Mesendoderm (in vitro differentiated cells): ENCODE results near the gene CEP112. TPM values are rescaled to one million over a fixed set of nuclear protein-coding genes. Genes with fewer than 3 reads are reported as not detected.

Experiments
- DNase-seq: peaks from one replicate; pipeline ENCODE4 v3.0.0; 2013
- H2AK5ac ChIP-seq: 2 replicates; pipeline ENCODE4 v1.6.1; 2013; ENCODE audit warnings: low read length, inconsistent platforms
- H2BK120ac ChIP-seq: 2 replicates; pipeline ENCODE4 v1.6.1; 2013; ENCODE audit warnings: low read depth, mild to moderate bottlenecking, low read length, moderate library complexity, mixed read lengths
- H2BK15ac ChIP-seq: replicated peaks from 2 replicates; pipeline ENCODE4 v1.6.1; 2013; ENCODE audit warnings: low read depth, mild to moderate bottlenecking, moderate library complexity
- H2BK5ac ChIP-seq: 2 replicates; pipeline ENCODE4 v1.6.1; 2013; ENCODE audit warnings: low read length, inconsistent platforms
- H3K18ac ChIP-seq: 2 replicates; pipeline ENCODE4 v1.6.1; 2013; ENCODE audit warnings: mild to moderate bottlenecking, low read length, mixed read lengths
- H3K23ac ChIP-seq: one replicate; pipeline ENCODE4 v1.6.1; 2013; ENCODE audit warnings: low read length
- H3K27ac ChIP-seq: 2 replicates; pipeline ENCODE4 v1.5.1; 2013; ENCODE audit warnings: low read depth, mild to moderate bottlenecking, inconsistent platforms, low read length, moderate library complexity
- H3K27me3 ChIP-seq: 2 replicates; pipeline ENCODE4 v1.6.1; 2013; ENCODE audit warnings: low read length, control low read depth, mild to moderate bottlenecking, inconsistent platforms; ENCODE audit not compliant: insufficient read depth, poor library complexity
- H3K36me3 ChIP-seq: 2 replicates; pipeline ENCODE4 v1.6.1; 2013; ENCODE audit warnings: low read length, inconsistent platforms; ENCODE audit not compliant: control insufficient read depth, insufficient read depth
- H3K4ac ChIP-seq: one replicate; pipeline ENCODE4 v1.6.1; 2013; ENCODE audit warnings: low read depth, mild to moderate bottlenecking, low read length, moderate library complexity
- H3K4me1 ChIP-seq: 2 replicates; pipeline ENCODE4 v1.6.1; 2013; ENCODE audit warnings: low read depth, low read length, inconsistent platforms; ENCODE audit not compliant: control insufficient read depth
- H3K4me2 ChIP-seq: 2 replicates; pipeline ENCODE4 v1.6.1; 2013; ENCODE audit warnings: low read length
- H3K4me3 ChIP-seq: 2 replicates; pipeline ENCODE4 v1.5.1; 2013; ENCODE audit warnings: mild to moderate bottlenecking, low read length
- H3K56ac ChIP-seq: one replicate; pipeline ENCODE4 v1.6.1; 2013; ENCODE audit warnings: low read length
- H3K79me1 ChIP-seq: 2 replicates; pipeline ENCODE4 v1.6.1; 2013; ENCODE audit warnings: low read length, inconsistent platforms
- H3K79me2 ChIP-seq: 2 replicates; pipeline ENCODE4 v1.6.1; 2013; ENCODE audit warnings: mild to moderate bottlenecking, low read length; ENCODE audit not compliant: control insufficient read depth, insufficient read depth
- H3K9ac ChIP-seq: 2 replicates; pipeline ENCODE4 v1.6.1; 2013; ENCODE audit warnings: low read length, inconsistent platforms
- H4K5ac ChIP-seq: one replicate; pipeline ENCODE4 v1.6.1; 2013; ENCODE audit warnings: low read length
- H4K8ac ChIP-seq: one replicate; pipeline ENCODE4 v1.6.1; 2013; ENCODE audit warnings: low read depth, mild to moderate bottlenecking, control low read depth, low read length, moderate library complexity
- WGBS: extraction: QIAGEN DNeasy Blood & Tissue Kit; methylation state at CpG from one replicate; pipeline ENCODE4 v1.1.7; 2013; ENCODE audit warnings: low lambda C conversion rate, missing lambda C conversion rate; ENCODE audit not compliant: insufficient coverage; ENCODE audit errors: extremely low coverage; 5-methylcytosine and 5-hydroxymethylcytosine counted together
- polyA plus RNA-seq, 2 experiments: library from polyadenylated mRNA; stranded (reverse); fragments of 200-250 nt; gene quantifications; one replicate each; pipeline ENCODE4 v1.2.3, GENCODE V29; 2013

The CEP112 gene
- polyA plus RNA-seq (2013, experiment 1 of 2), result 1.9 TPM
- polyA plus RNA-seq (2013, experiment 2 of 2), result 2.1 TPM

GRCh38 chr17:66191593-66192377, at the start of gene CEP112:
Gene CEP112, minus strand, starts transcription at chr17:66192133.
- no peaks in the 10 kb centered on the region for H3K4me1 ChIP-seq
- H3K4ac ChIP-seq, result no peak within 1 kb of the TSS
- no peak within 1 kb of the TSS for H2AK5ac ChIP-seq
- H3K4me2 ChIP-seq, result peak within 1 kb of the TSS; percentile 76
- no peaks in the 10 kb centered on the region for H3K79me2 ChIP-seq
- H4K5ac ChIP-seq, result no peak within 1 kb of the TSS
- H3K56ac ChIP-seq, result peak within 1 kb of the TSS; percentile 85
- H3K23ac ChIP-seq, result no peak within 1 kb of the TSS
- no peak within 1 kb of the TSS for H4K8ac ChIP-seq
- H2BK15ac ChIP-seq, result no peak within 1 kb of the TSS
- peak within 1 kb of the TSS; percentile 81 for H3K4me3 ChIP-seq
- no peaks in the 10 kb centered on the region for H3K27me3 ChIP-seq
- H3K27ac ChIP-seq, result no peak within 1 kb of the TSS
- H3K18ac ChIP-seq, result peak within 1 kb of the TSS; percentile 15
- peak within 1 kb of the TSS; percentile 86 for H3K9ac ChIP-seq
- peak; percentile 90 for DNase-seq
- H2BK5ac ChIP-seq, result no peak within 1 kb of the TSS
- no peaks in the 10 kb centered on the region for H3K79me1 ChIP-seq
- no CpG with 5 or more reads among the region's 83 CpGs for WGBS
- no peaks in the 10 kb centered on the region for H3K36me3 ChIP-seq
- no peak within 1 kb of the TSS for H2BK120ac ChIP-seq

- H2BK15ac ChIP-seq, result no peak overlapping the region
- no peak for DNase-seq
- no peak overlapping the region for H3K23ac ChIP-seq
- no peak overlapping the region for H3K27ac ChIP-seq
- H3K79me2 ChIP-seq, result no peaks in the 10 kb centered on the region
- H2BK5ac ChIP-seq, result no peak overlapping the region
- no peak overlapping the region for H3K4ac ChIP-seq
- no peaks in the 10 kb centered on the region for H3K27me3 ChIP-seq
- no peak overlapping the region for H3K4me2 ChIP-seq
- H4K5ac ChIP-seq, result no peak overlapping the region
- no peaks in the 10 kb centered on the region for H3K79me1 ChIP-seq
- H3K18ac ChIP-seq, result no peak overlapping the region
- H3K4me3 ChIP-seq, result no peak overlapping the region
- H3K9ac ChIP-seq, result no peak overlapping the region
- H3K4me1 ChIP-seq, result no peaks in the 10 kb centered on the region
- no peak overlapping the region for H4K8ac ChIP-seq
- no peak overlapping the region for H2BK120ac ChIP-seq
- H2AK5ac ChIP-seq, result no peak overlapping the region
- no peak overlapping the region for H3K56ac ChIP-seq
- no peaks in the 10 kb centered on the region for H3K36me3 ChIP-seq
- no CpG with 5 or more reads among the region's 3 CpGs for WGBS
Observed at GRCh38 chr17:66240630-66241029, 48.7 kb upstream of the CEP112 start.

GRCh38 chr17:66240013-66240412, 48.1 kb upstream of the CEP112 start:
- WGBS, result no CpG with 5 or more reads among the region's 6 CpGs
- no peak overlapping the region for H2BK5ac ChIP-seq
- H3K23ac ChIP-seq, result no peak overlapping the region
- no peaks in the 10 kb centered on the region for H3K79me1 ChIP-seq
- no peak overlapping the region for H3K9ac ChIP-seq
- H3K36me3 ChIP-seq, result no peaks in the 10 kb centered on the region
- H3K27me3 ChIP-seq, result no peaks in the 10 kb centered on the region
- H3K4me3 ChIP-seq, result no peak overlapping the region
- no peak overlapping the region for H2AK5ac ChIP-seq
- H3K4me1 ChIP-seq, result no peaks in the 10 kb centered on the region
- H3K18ac ChIP-seq, result no peak overlapping the region
- H4K5ac ChIP-seq, result no peak overlapping the region
- no peak overlapping the region for H2BK15ac ChIP-seq
- no peak overlapping the region for H3K4ac ChIP-seq
- H3K4me2 ChIP-seq, result no peak overlapping the region
- no peak overlapping the region for H3K56ac ChIP-seq
- H3K27ac ChIP-seq, result no peak overlapping the region
- DNase-seq, result no peak
- H3K79me2 ChIP-seq, result no peaks in the 10 kb centered on the region
- no peak overlapping the region for H2BK120ac ChIP-seq
- no peak overlapping the region for H4K8ac ChIP-seq

GRCh38 chr17:66235377-66235994, 43.6 kb upstream of the CEP112 start:
- Histone ChIP-seq H4K5ac (no peak overlapping the region), H3K27me3 (no peaks in the 10 kb centered on the region), H3K27ac (no peak overlapping the region), H3K23ac (no peak overlapping the region), H3K4me3 (no peak overlapping the region), H4K8ac (no peak overlapping the region), H3K18ac (no peak overlapping the region), H3K4me1 (no peaks in the 10 kb centered on the region), H3K4me2 (no peak overlapping the region), H2AK5ac (no peak overlapping the region), H3K9ac (no peak overlapping the region), H3K79me1 (no peaks in the 10 kb centered on the region), H3K79me2 (no peaks in the 10 kb centered on the region), H2BK15ac (no peak overlapping the region), H2BK120ac (no peak overlapping the region), H3K4ac (no peak overlapping the region), H2BK5ac (no peak overlapping the region), H3K36me3 (no peaks in the 10 kb centered on the region), H3K56ac (no peak overlapping the region)
- DNase-seq, result no peak
- WGBS, result no CpG with 5 or more reads among the region's 3 CpGs

GRCh38 chr17:66234611-66235010, 42.7 kb upstream of the CEP112 start:
- no peak overlapping the region for H3K9ac ChIP-seq
- no peak overlapping the region for H2BK5ac ChIP-seq
- no peaks in the 10 kb centered on the region for H3K36me3 ChIP-seq
- no peak overlapping the region for H3K4me3 ChIP-seq
- no peak overlapping the region for H4K5ac ChIP-seq
- H3K27me3 ChIP-seq, result no peaks in the 10 kb centered on the region
- H3K27ac ChIP-seq, result no peak overlapping the region
- H3K23ac ChIP-seq, result no peak overlapping the region
- no peak overlapping the region for H3K4ac ChIP-seq
- no peak overlapping the region for H3K18ac ChIP-seq
- H3K79me2 ChIP-seq, result no peaks in the 10 kb centered on the region
- no peak for DNase-seq
- H2BK15ac ChIP-seq, result no peak overlapping the region
- no peak overlapping the region for H3K56ac ChIP-seq
- H4K8ac ChIP-seq, result no peak overlapping the region
- WGBS, result no CpG with 5 or more reads among the region's 3 CpGs
- no peaks in the 10 kb centered on the region for H3K79me1 ChIP-seq
- H2BK120ac ChIP-seq, result no peak overlapping the region
- no peak overlapping the region for H3K4me2 ChIP-seq
- no peak overlapping the region for H2AK5ac ChIP-seq
- H3K4me1 ChIP-seq, result no peaks in the 10 kb centered on the region
